ENCODE data around the gene ARL4A. TPM values are rescaled to one million over a fixed set of nuclear protein-coding genes. Genes with fewer than 3 reads are reported as not detected.

Gene ARL4A
- total and polyA plus RNA-seq, 10 of the 15 experiments (the other 5 are each of a cell fraction or from before 2014, with no cell fraction given) = 0.35 to 4.6 (median 2.7) TPM

GRCh38 chr7:12689451-12689850 is 2.0 kb downstream of the ARL4A start:
- Histone ChIP-seq H3K79me2 (ENCODE audit: control insufficient read depth, insufficient read depth, low read length) (no peaks in the 10 kb centered on the region), H2AFZ (ENCODE audit: control insufficient read depth, low read depth, low read length) (no peak overlapping the region), H3K27me3 (replicated peaks in 1 of 2; ENCODE audit: control insufficient read depth in 2 of 2, insufficient read depth in 2 of 2, low read length in 1 of 2) (no peaks in the 10 kb centered on the region), H3K27ac (ENCODE audit: control insufficient read depth, insufficient read depth) (no peak overlapping the region), H3K4me3 (no peak overlapping the region), H3K36me3 (ENCODE audit: control insufficient read depth in 2 of 2, insufficient read depth in 2 of 2, low read length in 1 of 2) (no peaks in the 10 kb centered on the region), H3K9ac (ENCODE audit: control insufficient read depth, insufficient read depth, low read length) (no peak overlapping the region), H3K4me2 (ENCODE audit: control insufficient read depth, insufficient read depth) (no peak overlapping the region), H3K4me1 (ENCODE audit: control insufficient read depth, insufficient read depth, low read length) (peaks cover 4% of the 10 kb centered on the region; the same call in 1 of the 2 replicates), H3K9me3 (replicated peaks; ENCODE audit: control insufficient read depth, insufficient read depth, low read length) (no peaks in the 10 kb centered on the region; the same call in 2 of the 3 replicates), H4K20me1 (ENCODE audit: control insufficient read depth, insufficient read depth) (no peaks in the 10 kb centered on the region)
- TF ChIP-seq ELK1 (IDR thresholded peaks at IDR 0.05; ENCODE audit: low read depth, low read length) (no peak), MEF2A (IDR thresholded peaks at IDR 0.05; ENCODE audit: insufficient read depth, low read depth, low read length) (no peak), SMAD5 (IDR thresholded peaks at IDR 0.05; ENCODE audit: low read depth) (no peak), PML (IDR thresholded peaks at IDR 0.05; ENCODE audit: low read length) (no peak), ZSCAN29 (IDR thresholded peaks at IDR 0.05) (no peak), ATF7 (IDR thresholded peaks at IDR 0.05; ENCODE audit: low read depth) (no peak), TARDBP (IDR thresholded peaks at IDR 0.05; ENCODE audit: borderline replicate concordance) (no peak), ZNF24 (IDR thresholded peaks at IDR 0.05) (no peak), MEF2B (IDR thresholded peaks at IDR 0.05; ENCODE audit: partially characterized antibody, poor library complexity, severe bottlenecking) (no peak)
- TF ChIP-seq, protein P1, sequence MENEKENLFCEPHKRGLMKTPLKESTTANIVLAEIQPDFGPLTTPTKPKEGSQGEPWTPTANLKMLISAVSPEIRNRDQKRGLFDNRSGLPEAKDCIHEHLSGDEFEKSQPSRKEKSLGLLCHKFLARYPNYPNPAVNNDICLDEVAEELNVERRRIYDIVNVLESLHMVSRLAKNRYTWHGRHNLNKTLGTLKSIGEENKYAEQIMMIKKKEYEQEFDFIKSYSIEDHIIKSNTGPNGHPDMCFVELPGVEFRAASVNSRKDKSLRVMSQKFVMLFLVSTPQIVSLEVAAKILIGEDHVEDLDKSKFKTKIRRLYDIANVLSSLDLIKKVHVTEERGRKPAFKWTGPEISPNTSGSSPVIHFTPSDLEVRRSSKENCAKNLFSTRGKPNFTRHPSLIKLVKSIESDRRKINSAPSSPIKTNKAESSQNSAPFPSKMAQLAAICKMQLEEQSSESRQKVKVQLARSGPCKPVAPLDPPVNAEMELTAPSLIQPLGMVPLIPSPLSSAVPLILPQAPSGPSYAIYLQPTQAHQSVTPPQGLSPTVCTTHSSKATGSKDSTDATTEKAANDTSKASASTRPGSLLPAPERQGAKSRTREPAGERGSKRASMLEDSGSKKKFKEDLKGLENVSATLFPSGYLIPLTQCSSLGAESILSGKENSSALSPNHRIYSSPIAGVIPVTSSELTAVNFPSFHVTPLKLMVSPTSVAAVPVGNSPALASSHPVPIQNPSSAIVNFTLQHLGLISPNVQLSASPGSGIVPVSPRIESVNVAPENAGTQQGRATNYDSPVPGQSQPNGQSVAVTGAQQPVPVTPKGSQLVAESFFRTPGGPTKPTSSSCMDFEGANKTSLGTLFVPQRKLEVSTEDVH (IDR thresholded peaks at IDR 0.05; ENCODE audit: low read depth, partially characterized antibody) = no peak
- TF ChIP-seq, protein P2, sequence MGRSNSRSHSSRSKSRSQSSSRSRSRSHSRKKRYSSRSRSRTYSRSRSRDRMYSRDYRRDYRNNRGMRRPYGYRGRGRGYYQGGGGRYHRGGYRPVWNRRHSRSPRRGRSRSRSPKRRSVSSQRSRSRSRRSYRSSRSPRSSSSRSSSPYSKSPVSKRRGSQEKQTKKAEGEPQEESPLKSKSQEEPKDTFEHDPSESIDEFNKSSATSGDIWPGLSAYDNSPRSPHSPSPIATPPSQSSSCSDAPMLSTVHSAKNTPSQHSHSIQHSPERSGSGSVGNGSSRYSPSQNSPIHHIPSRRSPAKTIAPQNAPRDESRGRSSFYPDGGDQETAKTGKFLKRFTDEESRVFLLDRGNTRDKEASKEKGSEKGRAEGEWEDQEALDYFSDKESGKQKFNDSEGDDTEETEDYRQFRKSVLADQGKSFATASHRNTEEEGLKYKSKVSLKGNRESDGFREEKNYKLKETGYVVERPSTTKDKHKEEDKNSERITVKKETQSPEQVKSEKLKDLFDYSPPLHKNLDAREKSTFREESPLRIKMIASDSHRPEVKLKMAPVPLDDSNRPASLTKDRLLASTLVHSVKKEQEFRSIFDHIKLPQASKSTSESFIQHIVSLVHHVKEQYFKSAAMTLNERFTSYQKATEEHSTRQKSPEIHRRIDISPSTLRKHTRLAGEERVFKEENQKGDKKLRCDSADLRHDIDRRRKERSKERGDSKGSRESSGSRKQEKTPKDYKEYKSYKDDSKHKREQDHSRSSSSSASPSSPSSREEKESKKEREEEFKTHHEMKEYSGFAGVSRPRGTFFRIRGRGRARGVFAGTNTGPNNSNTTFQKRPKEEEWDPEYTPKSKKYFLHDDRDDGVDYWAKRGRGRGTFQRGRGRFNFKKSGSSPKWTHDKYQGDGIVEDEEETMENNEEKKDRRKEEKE (IDR thresholded peaks at IDR 0.05) = no peak
- in situ Hi-C loops (cut with MboI) = no loop called here
- 40% methylated on average over 2 of the region's 2 CpGs for WGBS (ENCODE audit: insufficient coverage, insufficient replicate concordance, low lambda C conversion rate, missing lambda C conversion rate)
- FAIRE-seq (no peak), ATAC-seq (no peak), DNase-seq (ENCODE audit: low read depth, low spot score) (no peak)
- ChIA-PET SMC1A (ENCODE audit: uncharacterized antibody, unreplicated experiment) (interaction anchor here (0.6 to 0.7 kb wide), 2 partner anchors 402 to 451 kb away, joined by 3 to 4 read pairs; no protein-coding TSS in a partner anchor), CTCF (interaction anchor here (0.6 to 1.2 kb wide), 3 partner anchors 30 to 573 kb away, joined by 3 to 4 read pairs (median 3); no protein-coding TSS in a partner anchor), POLR2A (no interaction called here), RAD21 (ENCODE audit: unreplicated experiment) (interaction anchor here (1.1 kb wide), 1 partner anchor 11 kb away, joined by 3 read pairs; no protein-coding TSS in a partner anchor)
- intact Hi-C loops (cut with micrococcal nuclease; ENCODE audit: unreplicated experiment) = loop anchor here (5.0 kb wide), 1 partner anchor 52 kb away; no protein-coding TSS in a partner anchor
- no TSS peak for BruUV-seq (replicated peaks)
